IMR-90 (cell line): ENCODE results near the gene YARS2. TPM values are rescaled to one million over a fixed set of nuclear protein-coding genes. Genes with fewer than 3 reads are reported as not detected.

Experiments
- ATAC-seq: fragments of 200-7000 bp; cut with Tn5 transposase; 2 replicates; pipeline ENCODE4 v1.9.1; 2020; ENCODE audit warnings: low read depth, mild to moderate bottlenecking, moderate library complexity
- BruUV-seq: library from RNA; stranded (reverse); fragments of 400-500 nt; replicated peaks from 2 replicates; lab custom pipeline; 2021; lab: Mats Ljungman, UMichigan
- CTCF ChIA-PET: fragments of 300-600 bp; formaldehyde crosslinking; extraction: SDS; loops from one replicate; lab custom pipeline; 2021; ENCODE audit warnings: antibody characterized with exemption; lab: Yijun Ruan, JAX
- POLR2A ChIA-PET: fragments of 300-600 bp; sonication (Branson Sonifier 250); formaldehyde crosslinking; loops from one replicate; lab custom pipeline; 2022; ENCODE audit warnings: antibody characterized with exemption; ENCODE audit not compliant: unreplicated experiment; lab: Charles Lee
- DNase-seq: peaks from one replicate; pipeline ENCODE4 v3.0.0; 2013
- H2AFZ ChIP-seq: replicated peaks from 2 replicates; pipeline ENCODE3; 2013; ENCODE audit warnings: low read length, mild to moderate bottlenecking; ENCODE audit not compliant: poor library complexity
- H2AK5ac ChIP-seq: 2 replicates; pipeline ENCODE4 v1.6.1; 2013; ENCODE audit warnings: low read depth, low read length, inconsistent platforms
- H2AK9ac ChIP-seq: replicated peaks from 2 replicates; pipeline ENCODE3; 2013; ENCODE audit warnings: mild to moderate bottlenecking, low read depth, low read length, moderate library complexity; ENCODE audit not compliant: poor library complexity
- H2BK120ac ChIP-seq: 2 replicates; pipeline ENCODE4 v1.6.1; 2013; ENCODE audit warnings: low read depth, low read length, inconsistent platforms
- H2BK15ac ChIP-seq: 3 replicates; pipeline ENCODE4 v1.6.1; 2013; ENCODE audit warnings: low read depth, low read length, inconsistent platforms
- H2BK20ac ChIP-seq: 2 replicates; pipeline ENCODE4 v1.6.1; 2013; ENCODE audit warnings: low read depth, mild to moderate bottlenecking, inconsistent platforms, low read length, moderate library complexity
- H2BK5ac ChIP-seq: 2 replicates; pipeline ENCODE4 v1.6.1; 2013; ENCODE audit warnings: mild to moderate bottlenecking, low read depth, low read length, inconsistent platforms; ENCODE audit not compliant: poor library complexity, severe bottlenecking
- H3K14ac ChIP-seq: replicated peaks from 2 replicates; pipeline ENCODE4 v1.6.1; 2013; ENCODE audit warnings: low read depth, low read length, inconsistent platforms
- H3K18ac ChIP-seq: 2 replicates; pipeline ENCODE4 v1.6.1; 2013; ENCODE audit warnings: low read depth, low read length, control low read depth
- H3K23ac ChIP-seq: 2 replicates; pipeline ENCODE4 v1.6.1; 2013; ENCODE audit warnings: low read depth, low read length, inconsistent platforms
- H3K27ac ChIP-seq: 2 replicates; pipeline ENCODE4 v1.5.1; 2013; ENCODE audit warnings: mild to moderate bottlenecking, control low read depth, low read length; ENCODE audit not compliant: insufficient read depth
- H3K27me3 ChIP-seq: 2 replicates; pipeline ENCODE4 v1.6.1; 2013; ENCODE audit warnings: low read length; ENCODE audit not compliant: control insufficient read depth, insufficient read depth
- H3K36me3 ChIP-seq: 2 replicates; pipeline ENCODE4 v1.6.1; 2013; ENCODE audit warnings: low read length, mixed read lengths; ENCODE audit not compliant: control insufficient read depth, insufficient read depth
- H3K4ac ChIP-seq: 2 replicates; pipeline ENCODE4 v1.6.1; 2013; ENCODE audit warnings: low read depth, low read length, inconsistent platforms
- H3K4me1 ChIP-seq: 2 replicates; pipeline ENCODE4 v1.6.1; 2013; ENCODE audit warnings: low read length, mixed read lengths; ENCODE audit not compliant: control insufficient read depth, insufficient read depth
- H3K4me2 ChIP-seq: 2 replicates; pipeline ENCODE4 v1.6.1; 2013; ENCODE audit warnings: low read depth, mild to moderate bottlenecking, control low read depth, low read length, moderate library complexity
- H3K4me3 ChIP-seq: 2 replicates; pipeline ENCODE4 v1.5.1; 2013; ENCODE audit warnings: low read depth, mild to moderate bottlenecking, control low read depth, low read length, moderate library complexity; ENCODE audit not compliant: insufficient read depth
- H3K56ac ChIP-seq: 2 replicates; pipeline ENCODE4 v1.6.1; 2013; ENCODE audit warnings: low read length, inconsistent platforms; ENCODE audit not compliant: insufficient read depth; ENCODE audit errors: extremely low read depth
- H3K79me1 ChIP-seq, 2 experiments: 2 replicates each; pipeline ENCODE4 v1.6.1; 2013; ENCODE audit warnings: low read length in 2 of 2, inconsistent platforms in 1 of 2, low read depth in 1 of 2
- H3K9ac ChIP-seq: 2 replicates; pipeline ENCODE4 v1.6.1; 2013; ENCODE audit warnings: low read depth, low read length, control low read depth
- H3K9me1 ChIP-seq: 2 replicates; pipeline ENCODE4 v1.6.1; 2013; ENCODE audit warnings: low read length, inconsistent platforms; ENCODE audit not compliant: insufficient read depth
- H3K9me3 ChIP-seq: 2 replicates; pipeline ENCODE4 v1.6.1; 2013; ENCODE audit warnings: low read length; ENCODE audit not compliant: control insufficient read depth, insufficient read depth
- H4K20me1 ChIP-seq: 2 replicates; pipeline ENCODE4 v1.6.1; 2013; ENCODE audit warnings: low read length, inconsistent platforms; ENCODE audit not compliant: insufficient read depth
- H4K5ac ChIP-seq: 2 replicates; pipeline ENCODE4 v1.6.1; 2013; ENCODE audit warnings: mild to moderate bottlenecking, low read depth, low read length, control low read depth
- H4K8ac ChIP-seq, 2 experiments: 2 replicates each; pipeline ENCODE4 v1.6.1; 2013; ENCODE audit warnings: low read depth in 2 of 2, low read length in 2 of 2, control low read depth in 1 of 2, inconsistent platforms in 1 of 2
- H4K91ac ChIP-seq: 2 replicates; pipeline ENCODE4 v1.6.1; 2013; ENCODE audit warnings: low read depth, low read length, inconsistent platforms; ENCODE audit not compliant: insufficient read depth
- CEBPB ChIP-seq: IDR thresholded peaks from 2 replicates; pipeline ENCODE4 v1.6.1; 2012; ENCODE audit warnings: low read depth, low read length, improper control_type of control experiment
- ELK1 ChIP-seq: fragments of 150-350 bp; IDR thresholded peaks from 2 replicates; pipeline ENCODE4 v1.6.1; 2016; ENCODE audit warnings: low read depth, mild to moderate bottlenecking, low read length, moderate library complexity, borderline replicate concordance
- FOS ChIP-seq: fragments of 150-350 bp; IDR thresholded peaks from 2 replicates; pipeline ENCODE4 v1.6.1; 2016; ENCODE audit warnings: low read depth, low read length
- MAFK ChIP-seq: IDR thresholded peaks from 2 replicates; pipeline ENCODE4 v1.6.1; 2012; ENCODE audit warnings: low read depth, low read length, improper control_type of control experiment
- RFX5 ChIP-seq: IDR thresholded peaks from 2 replicates; pipeline ENCODE4 v1.8.0; 2012; ENCODE audit warnings: low read depth, mild to moderate bottlenecking, low read length, moderate library complexity
- USF2 ChIP-seq: fragments of 150-350 bp; IDR thresholded peaks from 2 replicates; pipeline ENCODE4 v1.6.1; 2017; ENCODE audit warnings: mild to moderate bottlenecking, antibody characterized with exemption, low read length, low read depth
- whole genome bisulfite sequencing, 2 experiments: methylation state at CpG; one replicate each; pipeline versions ENCODE4 v1.1.5 to v1.1.7; 2013; ENCODE audit warnings: missing lambda C conversion rate in 2 of 2; ENCODE audit not compliant: insufficient read length in 1 of 2; ENCODE audit errors: extremely low coverage in 2 of 2; 5-methylcytosine and 5-hydroxymethylcytosine counted together
- dilution Hi-C: fragments of 300-500 bp; cut with HindIII; formaldehyde crosslinking; loops from one replicate; pipeline ENCODE4 v1.14.3; 2018; ENCODE audit warnings: low sequenced_read_pairs; ENCODE audit not compliant: unreplicated experiment
- in situ Hi-C: fragments of 300-500 bp; cut with MboI; formaldehyde crosslinking; loops from 3 replicates; pipeline ENCODE4 v1.14.3; 2019; ENCODE audit warnings: low sequenced_read_pairs, inconsistent platforms, mixed read lengths
- intact Hi-C: fragments of 100-400 bp; cut with micrococcal nuclease; formaldehyde crosslinking; loops from 2 replicates; pipeline ENCODE4 v1.10.0; 2022
- polyA plus RNA-seq, 3 experiments: library from polyadenylated mRNA; depleted of rRNA; stranded (reverse); fragments of >200 nt; gene quantifications; 2 replicates each; pipeline ENCODE4 v1.2.3, GENCODE V29; 2012; ENCODE audit warnings: low replicate concordance in 1 of 3
- total RNA-seq: library from RNA; depleted of rRNA; stranded (reverse); fragments of >200 nt; gene quantifications from 2 replicates; pipeline ENCODE4 v1.2.3, GENCODE V29; 2012

Gene YARS2
- total and polyA plus RNA-seq, 2 of the 4 experiments (the other 2 are of a cell fraction): 15.3 to 26.9 TPM

GRCh38 chr12:32727237-32727636 is 28.5 kb downstream of the YARS2 start:
- Histone ChIP-seq H3K27me3 (no peaks in the 10 kb centered on the region), H2AFZ (no peak overlapping the region), H3K4me1 (no peaks in the 10 kb centered on the region), H3K18ac (no peak overlapping the region), H2BK15ac (no peak overlapping the region), H4K5ac (no peak overlapping the region), H3K9me1 (no peaks in the 10 kb centered on the region), H3K4ac (no peak overlapping the region), H2BK5ac (no peak overlapping the region), H4K8ac (no peak overlapping the region), H3K56ac (no peak overlapping the region), H4K20me1 (no peaks in the 10 kb centered on the region), H4K91ac (no peak overlapping the region), H3K79me1 (peaks cover 3 to 4% of the 10 kb centered on the region in 2 experiments; a peak in 2 of 4 replicates), H3K9me3 (no peaks in the 10 kb centered on the region), H2BK20ac (no peak overlapping the region), H2AK9ac (no peak overlapping the region), H3K14ac (no peak overlapping the region), H3K27ac (no peak overlapping the region), H3K36me3 (peaks cover 20% of the 10 kb centered on the region), H3K4me2 (no peak overlapping the region), H2AK5ac (no peak overlapping the region), H3K4me3 (no peak overlapping the region), H2BK120ac (no peak overlapping the region), H3K9ac (no peak overlapping the region), H3K23ac (no peak overlapping the region)
- BruUV-seq: no TSS peak
- DNase-seq: no peak
- POLR2A ChIA-PET: no interaction called here
- no CpG with 5 or more reads among the region's 3 CpGs for WGBS, 2 experiments
- dilution Hi-C loops: no loop called here
- CTCF ChIA-PET: no interaction called here
- intact Hi-C loops: loop anchor here (10.0 kb wide), 1 partner anchor 362 kb away; no protein-coding TSS in a partner anchor
- ATAC-seq: no peak
- TF ChIP-seq ELK1 (no peak), RFX5 (no peak), MAFK (no peak), CEBPB (no peak), USF2 (no peak), FOS (no peak)
- in situ Hi-C loops: no loop called here
